GM12874 (cell line): ENCODE data around the gene DOHH.

Experiments used
- CTCF ChIP-seq: IDR thresholded peaks from 2 replicates; pipeline ENCODE4 v1.5.1; 2011; ENCODE audit warnings: low read depth, mild to moderate bottlenecking, control low read depth, low read length, moderate library complexity; ENCODE audit not compliant: insufficient read depth

The DOHH gene

GRCh38 chr19:3533563-3534216 lies 33.2 kb upstream of the DOHH start:
- TF ChIP-seq CTCF, result no peak

GRCh38 chr19:3533033-3533432 lies 32.6 kb upstream of the DOHH start:
- TF ChIP-seq CTCF, result no peak

- TF ChIP-seq CTCF, result no peak
These were observed 31.8 kb upstream of the DOHH start for GRCh38 chr19:3532154-3532786.

- TF ChIP-seq CTCF, result no peak
These were observed 31.2 kb upstream of the DOHH start for GRCh38 chr19:3531716-3532115.

GRCh38 chr19:3530389-3530788 lies 29.9 kb upstream of the DOHH start:
- no peak for TF ChIP-seq CTCF

GRCh38 chr19:3528539-3529211 lies 28.2 kb upstream of the DOHH start:
- no peak for TF ChIP-seq CTCF

- TF ChIP-seq CTCF, result no peak
These were observed 27.6 kb upstream of the DOHH start for GRCh38 chr19:3528080-3528479.
